Measurements from ENCODE around the gene GCSH. TPM values are rescaled to one million over a fixed set of nuclear protein-coding genes. Genes with fewer than 3 reads are reported as not detected.
"Not testable (repeated sequence)": the region's sequence is repeated elsewhere in the genome, so short reads cannot be mapped to it uniquely, and the experiment has no call there.

The GCSH gene
- total RNA-seq, 2 donors from 2014 or later, result 109 to 118 TPM

DNA sequence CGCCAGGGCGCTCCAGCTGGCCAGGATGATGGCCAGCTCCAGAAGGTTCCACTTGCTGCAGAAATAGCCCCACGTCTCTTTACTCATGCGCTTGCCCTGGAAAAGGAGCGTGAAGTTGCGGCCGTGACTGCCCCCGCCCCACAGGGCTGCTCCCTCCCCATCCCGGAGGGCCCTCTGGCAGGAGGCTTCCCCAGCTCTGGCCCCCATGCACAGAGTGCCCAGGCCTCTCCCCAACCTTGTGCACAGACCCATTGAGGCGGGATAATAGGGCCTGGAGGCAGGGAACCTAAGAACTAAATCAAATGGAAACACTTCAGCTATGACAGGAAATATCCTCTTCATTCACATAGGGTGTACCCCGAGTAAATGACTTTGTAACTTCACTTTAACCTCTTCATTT is 21.2 kb upstream of the GCSH start:
- Histone ChIP-seq H3K9me3 (ENCODE audit: control insufficient read depth, low read length) (no peaks in the 10 kb centered on the region), H3K36me3 (ENCODE audit: control insufficient read depth, insufficient read depth, low read length) (no peaks in the 10 kb centered on the region), H3K27me3 (ENCODE audit: control insufficient read depth, insufficient read depth, low read length, poor library complexity, severe bottlenecking) (no peaks in the 10 kb centered on the region), H3K9ac (ENCODE audit: extremely low read depth, low read length, poor library complexity, severe bottlenecking) (no peak overlapping the region), H3K4me3 (ENCODE audit: low read length) (no peak overlapping the region), H3K4me1 (ENCODE audit: control insufficient read depth, insufficient read depth, low read length) (no peaks in the 10 kb centered on the region), H3K27ac (ENCODE audit: low read depth, low read length) (no peak overlapping the region)
- no peak overlapping the region for H3K27ac Mint-ChIP-seq
- DNase-seq, result no peak
- no peak overlapping the region for H3K4me3 Mint-ChIP-seq
- no peaks in the 10 kb centered on the region for H3K36me3 Mint-ChIP-seq (ENCODE audit: low read depth)
- no peaks in the 10 kb centered on the region for H3K9me3 Mint-ChIP-seq
- H3K4me1 Mint-ChIP-seq, result no peaks in the 10 kb centered on the region
- no peaks in the 10 kb centered on the region for H3K27me3 Mint-ChIP-seq (ENCODE audit: insufficient read depth)
- TF ChIP-seq, protein P1, sequence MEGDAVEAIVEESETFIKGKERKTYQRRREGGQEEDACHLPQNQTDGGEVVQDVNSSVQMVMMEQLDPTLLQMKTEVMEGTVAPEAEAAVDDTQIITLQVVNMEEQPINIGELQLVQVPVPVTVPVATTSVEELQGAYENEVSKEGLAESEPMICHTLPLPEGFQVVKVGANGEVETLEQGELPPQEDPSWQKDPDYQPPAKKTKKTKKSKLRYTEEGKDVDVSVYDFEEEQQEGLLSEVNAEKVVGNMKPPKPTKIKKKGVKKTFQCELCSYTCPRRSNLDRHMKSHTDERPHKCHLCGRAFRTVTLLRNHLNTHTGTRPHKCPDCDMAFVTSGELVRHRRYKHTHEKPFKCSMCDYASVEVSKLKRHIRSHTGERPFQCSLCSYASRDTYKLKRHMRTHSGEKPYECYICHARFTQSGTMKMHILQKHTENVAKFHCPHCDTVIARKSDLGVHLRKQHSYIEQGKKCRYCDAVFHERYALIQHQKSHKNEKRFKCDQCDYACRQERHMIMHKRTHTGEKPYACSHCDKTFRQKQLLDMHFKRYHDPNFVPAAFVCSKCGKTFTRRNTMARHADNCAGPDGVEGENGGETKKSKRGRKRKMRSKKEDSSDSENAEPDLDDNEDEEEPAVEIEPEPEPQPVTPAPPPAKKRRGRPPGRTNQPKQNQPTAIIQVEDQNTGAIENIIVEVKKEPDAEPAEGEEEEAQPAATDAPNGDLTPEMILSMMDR (conservative IDR thresholded peaks at IDR 0.05), result no peak
- WGBS, 2 experiments (ENCODE audit: insufficient coverage in 1 of 2, insufficient read length in 1 of 2), result 68 to 85% methylated on average over 7 to 11 of the region's 11 CpGs

DNA sequence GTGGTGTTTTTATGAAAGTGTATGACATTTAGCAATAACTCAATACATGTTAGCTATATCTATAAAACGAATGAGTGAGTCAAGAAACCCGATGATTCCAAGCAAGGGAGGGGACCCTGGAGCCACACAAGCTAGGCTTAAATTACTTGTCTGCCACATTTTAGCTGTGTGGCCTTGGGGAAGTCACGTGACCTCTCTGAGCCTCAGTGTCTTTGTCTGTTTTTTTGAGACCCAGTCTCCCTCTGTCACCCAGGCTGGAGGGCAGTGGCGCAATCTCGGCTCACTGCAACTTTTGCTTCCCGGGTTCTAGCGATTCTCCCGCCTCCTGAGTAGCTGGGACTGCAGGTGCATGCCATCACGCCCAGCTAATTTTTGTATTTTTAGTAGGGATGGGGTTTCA is 20.1 kb upstream of the GCSH start:
- H3K27me3 Mint-ChIP-seq (ENCODE audit: insufficient read depth), result peaks cover 3% of the 10 kb centered on the region
- WGBS, 2 experiments (ENCODE audit: insufficient coverage in 1 of 2, insufficient read length in 1 of 2), result 86 to 91% methylated on average over 3 to 9 of the region's 9 CpGs

DNA sequence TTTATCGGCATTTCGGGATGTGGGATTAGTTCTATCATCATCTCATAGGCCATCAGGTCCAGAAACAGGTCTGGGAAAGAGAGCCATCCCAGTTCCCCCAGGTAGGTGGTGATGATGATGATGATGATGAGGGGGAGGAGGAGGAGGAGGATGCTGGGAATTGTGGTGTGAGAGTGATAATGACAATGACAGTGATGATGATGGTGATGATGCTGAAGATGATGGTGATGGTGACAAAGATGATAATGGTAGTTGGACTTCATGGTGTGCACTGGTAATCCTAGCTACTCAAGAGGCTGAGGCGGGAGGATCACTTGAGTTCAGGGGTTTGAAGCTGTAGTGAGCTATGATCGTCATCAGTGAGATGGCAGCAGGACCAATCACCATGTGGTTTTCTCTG is 16.3 kb upstream of the GCSH start:
- Mint-ChIP-seq H3K4me3 (no peak overlapping the region), H3K27me3 (ENCODE audit: insufficient read depth) (peaks cover 3% of the 10 kb centered on the region), H3K4me1 (no peaks in the 10 kb centered on the region), H3K36me3 (ENCODE audit: low read depth) (no peaks in the 10 kb centered on the region), H3K9me3 (no peaks in the 10 kb centered on the region), H3K27ac (no peak overlapping the region)
- H3K27ac ChIP-seq (ENCODE audit: low read depth, low read length), result no peak overlapping the region
- no peak overlapping the region for H3K4me3 ChIP-seq (ENCODE audit: low read length)
- no peak overlapping the region for H3K9ac ChIP-seq (ENCODE audit: extremely low read depth, low read length, poor library complexity, severe bottlenecking)
- DNase-seq, result no peak
- H3K27me3 ChIP-seq (ENCODE audit: control insufficient read depth, insufficient read depth, low read length, poor library complexity, severe bottlenecking), result no peaks in the 10 kb centered on the region
- TF ChIP-seq, protein P1 (conservative IDR thresholded peaks at IDR 0.05), result no peak
- no peaks in the 10 kb centered on the region for H3K4me1 ChIP-seq (ENCODE audit: control insufficient read depth, insufficient read depth, low read length)
- WGBS, 2 experiments (ENCODE audit: insufficient coverage in 1 of 2, insufficient read length in 1 of 2), result 92 to 96% methylated on average over 4 of the region's 4 CpGs
- no peaks in the 10 kb centered on the region for H3K9me3 ChIP-seq (ENCODE audit: control insufficient read depth, low read length)
- H3K36me3 ChIP-seq (ENCODE audit: control insufficient read depth, insufficient read depth, low read length), result no peaks in the 10 kb centered on the region

More for the DNA sequence above, 20.1 kb upstream of the GCSH start:
- no peak overlapping the region for H3K4me3 Mint-ChIP-seq
- no peaks in the 10 kb centered on the region for H3K4me1 Mint-ChIP-seq
- H3K9ac ChIP-seq (ENCODE audit: extremely low read depth, low read length, poor library complexity, severe bottlenecking), result no peak overlapping the region
- H3K27me3 ChIP-seq (ENCODE audit: control insufficient read depth, insufficient read depth, low read length, poor library complexity, severe bottlenecking), result no peaks in the 10 kb centered on the region
- no peak for DNase-seq
- H3K27ac Mint-ChIP-seq, result no peak overlapping the region
- no peaks in the 10 kb centered on the region for H3K9me3 ChIP-seq (ENCODE audit: control insufficient read depth, low read length)
- no peaks in the 10 kb centered on the region for H3K9me3 Mint-ChIP-seq
- H3K36me3 ChIP-seq (ENCODE audit: control insufficient read depth, insufficient read depth, low read length), result no peaks in the 10 kb centered on the region
- H3K4me1 ChIP-seq (ENCODE audit: control insufficient read depth, insufficient read depth, low read length), result no peaks in the 10 kb centered on the region
- no peaks in the 10 kb centered on the region for H3K36me3 Mint-ChIP-seq (ENCODE audit: low read depth)
- H3K27ac ChIP-seq (ENCODE audit: low read depth, low read length), result no peak overlapping the region
- H3K4me3 ChIP-seq (ENCODE audit: low read length), result no peak overlapping the region
- TF ChIP-seq, protein P1 (conservative IDR thresholded peaks at IDR 0.05), result no peak

DNA sequence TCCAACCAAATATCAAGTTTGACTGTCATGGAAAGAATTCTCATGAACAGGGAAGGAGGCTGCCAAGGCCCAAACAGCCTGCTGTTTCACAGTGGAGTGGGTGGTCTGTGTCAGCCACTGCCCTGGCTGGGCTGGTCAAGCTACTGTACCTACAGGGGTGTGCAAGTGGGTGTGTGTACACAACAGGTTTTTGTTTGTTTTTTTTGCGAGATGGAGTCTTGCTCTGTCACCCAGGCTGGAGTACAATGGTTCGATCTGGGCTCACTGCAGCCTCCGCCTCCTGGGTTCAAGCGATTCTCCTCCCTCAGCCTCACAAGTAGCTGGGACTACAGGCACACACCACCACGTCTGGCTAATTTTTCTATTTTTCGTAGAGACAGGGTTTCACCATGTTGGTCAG is 13.1 kb upstream of the GCSH start:
- not testable (repeated sequence) for H3K9me3 ChIP-seq (ENCODE audit: control insufficient read depth, low read length); H3K4me3 ChIP-seq (ENCODE audit: low read length); H3K4me1 Mint-ChIP-seq; H3K27ac ChIP-seq (ENCODE audit: low read depth, low read length); H3K9me3 Mint-ChIP-seq; H3K27ac Mint-ChIP-seq; DNase-seq; H3K36me3 Mint-ChIP-seq (ENCODE audit: low read depth); H3K4me3 Mint-ChIP-seq; H3K27me3 ChIP-seq (ENCODE audit: control insufficient read depth, insufficient read depth, low read length, poor library complexity, severe bottlenecking); H3K4me1 ChIP-seq (ENCODE audit: control insufficient read depth, insufficient read depth, low read length); H3K9ac ChIP-seq (ENCODE audit: extremely low read depth, low read length, poor library complexity, severe bottlenecking); H3K27me3 Mint-ChIP-seq (ENCODE audit: insufficient read depth); H3K36me3 ChIP-seq (ENCODE audit: control insufficient read depth, insufficient read depth, low read length)
- 88 to 95% methylated on average over 6 of the region's 6 CpGs for WGBS, 2 experiments (ENCODE audit: insufficient coverage in 1 of 2, insufficient read length in 1 of 2)

Data from endodermal cell (in vitro differentiated cells).